Muscle of leg (tissue), 16 donors: ENCODE results near the gene PRUNE1. TPM values are rescaled to one million over a fixed set of nuclear protein-coding genes. Genes with fewer than 3 reads are reported as not detected.

Experiments
- DNase-seq: peaks from one replicate; pipeline ENCODE4 v3.0.0; 2013
- H3K27ac ChIP-seq: one replicate; pipeline ENCODE4 v1.5.1; 2013; ENCODE audit warnings: mild to moderate bottlenecking, low read length, control low read depth
- H3K27me3 ChIP-seq: one replicate; pipeline ENCODE4 v1.6.1; 2013; ENCODE audit warnings: low read length; ENCODE audit not compliant: control insufficient read depth, insufficient read depth
- H3K36me3 ChIP-seq: one replicate; pipeline ENCODE4 v1.6.1; 2013; ENCODE audit warnings: low read length; ENCODE audit not compliant: control insufficient read depth, insufficient read depth
- H3K4me1 ChIP-seq: one replicate; pipeline ENCODE4 v1.6.1; 2013; ENCODE audit warnings: low read length; ENCODE audit not compliant: control insufficient read depth, insufficient read depth
- H3K4me3 ChIP-seq: one replicate; pipeline ENCODE4 v1.5.1; 2013; ENCODE audit warnings: low read length, control low read depth
- H3K9me3 ChIP-seq: replicated peaks from 2 replicates; pipeline ENCODE4 v1.6.1; 2013; ENCODE audit warnings: low read depth, low read length; ENCODE audit not compliant: control insufficient read depth
- WGBS: methylation state at CpG from one replicate; pipeline ENCODE4 v1.1.5; 2013; ENCODE audit warnings: missing lambda C conversion rate; ENCODE audit not compliant: insufficient coverage; 5-methylcytosine and 5-hydroxymethylcytosine counted together
- long read RNA-seq, 11 donors: transcript quantifications; one replicate each; lab custom pipeline, GENCODE V29; 2026
- polyA plus RNA-seq, 8 donors: library from polyadenylated mRNA; unstranded; fragments of 120-200 nt; gene quantifications; one replicate each; pipeline versions ENCODE4 v1.2.1 to v1.2.3, GENCODE V29; 2013; ENCODE audit warnings: inconsistent platforms in 1 of 8, low replicate concordance in 1 of 8; ENCODE audit not compliant: insufficient read length in 8 of 8, insufficient read depth in 1 of 8
- total RNA-seq: library from RNA; stranded (reverse); fragments of 120-200 nt; gene quantifications from one replicate; pipeline ENCODE4 v1.2.4, GENCODE V29; 2013

Gene PRUNE1
- total RNA-seq (19.3 TPM), polyA plus RNA-seq (10 to 100 TPM; 23.4 to 29.8 (median 25.6) TPM)
- long read RNA-seq, donor 1, partial matches to known transcripts = 0 of 3 reads
- long read RNA-seq, donor 1, other reads (novel, unspliced or antisense) = 0 of 3 reads
- long read RNA-seq, donor 2 = 0 reads
- long read RNA-seq, donor 3, transcript PRUNE1-201 (8 exons, 2,997 nt) = major isoform, 6 of 17 reads
- long read RNA-seq, donor 3, partial matches to known transcripts = 10 of 17 reads
- long read RNA-seq, donor 3, other reads (novel, unspliced or antisense) = 0 of 17 reads
- long read RNA-seq, donor 4, partial matches to known transcripts = 0 of 1 reads
- long read RNA-seq, donor 4, other reads (novel, unspliced or antisense) = 0 of 1 reads
- long read RNA-seq, donor 5, transcript PRUNE1-201 (8 exons, 2,997 nt) = major isoform, 5 of 8 reads
- long read RNA-seq, donor 5, partial matches to known transcripts = 0 of 8 reads
- long read RNA-seq, donor 5, other reads (novel, unspliced or antisense) = 0 of 8 reads
- long read RNA-seq, donor 6, transcript PRUNE1-201 (8 exons, 2,997 nt) = major isoform, 11 of 12 reads
- long read RNA-seq, donor 6, partial matches to known transcripts = 0 of 12 reads
- long read RNA-seq, donor 6, other reads (novel, unspliced or antisense) = 0 of 12 reads
- long read RNA-seq, donor 7, transcript PRUNE1-201 (8 exons, 2,997 nt) = major isoform, 5 of 6 reads
- long read RNA-seq, donor 7, partial matches to known transcripts = 0 of 6 reads
- long read RNA-seq, donor 7, other reads (novel, unspliced or antisense) = 0 of 6 reads
- long read RNA-seq, donor 8, partial matches to known transcripts = 0 of 3 reads
- long read RNA-seq, donor 8, other reads (novel, unspliced or antisense) = 0 of 3 reads
- long read RNA-seq, donor 9, partial matches to known transcripts = 0 of 1 reads
- long read RNA-seq, donor 9, other reads (novel, unspliced or antisense) = 0 of 1 reads
- long read RNA-seq, donor 10, partial matches to known transcripts = 11 of 16 reads
- long read RNA-seq, donor 10, other reads (novel, unspliced or antisense) = 0 of 16 reads
- long read RNA-seq, donor 11, partial matches to known transcripts = 0 of 5 reads
- long read RNA-seq, donor 11, other reads (novel, unspliced or antisense) = 0 of 5 reads

- WGBS = under 1% methylated on average over 63 of the region's 69 CpGs
- Histone ChIP-seq H3K27ac (peak within 1 kb of the TSS; percentile 94), H3K4me1 (peaks cover 45% of the 10 kb centered on the region), H3K4me3 (peak within 1 kb of the TSS; percentile 85), H3K27me3 (no peaks in the 10 kb centered on the region), H3K36me3 (peaks cover 3% of the 10 kb centered on the region), H3K9me3 (no peaks in the 10 kb centered on the region)
- DNase-seq = peak; percentile 98
Measured at GRCh38 chr1:151008244-151009205, at the start of gene PRUNE1. Gene PRUNE1 (plus strand): TSS chr1:151008449. CDS start chr1:151008633, 184 bp downstream.

- 100% methylated on average over 3 of the region's 7 CpGs for WGBS
Measured at GRCh38 chr1:150960646-150961045, 47.6 kb upstream of the PRUNE1 start.

GRCh38 chr1:150961756-150962155 is 46.5 kb upstream of the PRUNE1 start:
- Histone ChIP-seq H3K27me3 (no peaks in the 10 kb centered on the region), H3K4me1 (no peaks in the 10 kb centered on the region), H3K4me3 (no peak overlapping the region), H3K9me3 (no peaks in the 10 kb centered on the region), H3K27ac (no peak overlapping the region), H3K36me3 (peaks cover 69% of the 10 kb centered on the region)
- no CpG with 5 or more reads among the region's 4 CpGs for WGBS
- no peak for DNase-seq

More at GRCh38 chr1:150960646-150961045, 47.6 kb upstream of the PRUNE1 start:
- no peak overlapping the region for H3K4me3 ChIP-seq
- H3K27me3 ChIP-seq = no peaks in the 10 kb centered on the region
- no peak overlapping the region for H3K27ac ChIP-seq
- peaks cover 62% of the 10 kb centered on the region for H3K36me3 ChIP-seq
- DNase-seq = no peak
- H3K9me3 ChIP-seq = no peaks in the 10 kb centered on the region
- no peaks in the 10 kb centered on the region for H3K4me1 ChIP-seq

- H3K4me1 ChIP-seq = no peaks in the 10 kb centered on the region
- DNase-seq = no peak
- H3K27me3 ChIP-seq = no peaks in the 10 kb centered on the region
- WGBS = 94% methylated on average over 4 of the region's 10 CpGs
- H3K27ac ChIP-seq = no peak overlapping the region
- no peak overlapping the region for H3K4me3 ChIP-seq
- H3K9me3 ChIP-seq = no peaks in the 10 kb centered on the region
- H3K36me3 ChIP-seq = peaks cover 81% of the 10 kb centered on the region
Measured at GRCh38 chr1:150963321-150964163, 44.7 kb upstream of the PRUNE1 start.

- Histone ChIP-seq H3K4me3 (no peak overlapping the region), H3K27me3 (no peaks in the 10 kb centered on the region), H3K27ac (no peak overlapping the region), H3K9me3 (no peaks in the 10 kb centered on the region), H3K36me3 (peaks cover 84% of the 10 kb centered on the region), H3K4me1 (no peaks in the 10 kb centered on the region)
- no CpG with 5 or more reads among the region's 5 CpGs for WGBS
- no peak for DNase-seq
Measured at GRCh38 chr1:150964164-150964489, 44.1 kb upstream of the PRUNE1 start.

GRCh38 chr1:150965605-150966004 is 42.6 kb upstream of the PRUNE1 start:
- DNase-seq = no peak
- H3K9me3 ChIP-seq = no peaks in the 10 kb centered on the region
- no CpG with 5 or more reads among the region's 4 CpGs for WGBS
- no peak overlapping the region for H3K27ac ChIP-seq
- H3K4me1 ChIP-seq = peaks cover 3% of the 10 kb centered on the region
- no peaks in the 10 kb centered on the region for H3K27me3 ChIP-seq
- peaks cover 77% of the 10 kb centered on the region for H3K36me3 ChIP-seq
- no peak overlapping the region for H3K4me3 ChIP-seq

GRCh38 chr1:150966011-150966410 is 42.2 kb upstream of the PRUNE1 start:
- Histone ChIP-seq H3K36me3 (peaks cover 76% of the 10 kb centered on the region), H3K4me3 (no peak overlapping the region), H3K4me1 (peaks cover 7% of the 10 kb centered on the region), H3K27me3 (no peaks in the 10 kb centered on the region), H3K9me3 (no peaks in the 10 kb centered on the region), H3K27ac (no peak overlapping the region)
- no CpG with 5 or more reads among the region's 6 CpGs for WGBS
- DNase-seq = no peak

- Histone ChIP-seq H3K9me3 (no peaks in the 10 kb centered on the region), H3K4me3 (no peak overlapping the region), H3K36me3 (peaks cover 60% of the 10 kb centered on the region), H3K4me1 (peaks cover 26% of the 10 kb centered on the region), H3K27ac (no peak overlapping the region), H3K27me3 (no peaks in the 10 kb centered on the region)
- DNase-seq = no peak
- WGBS = 97% methylated on average over 13 of the region's 13 CpGs
Measured at GRCh38 chr1:150967936-150968335, 40.3 kb upstream of the PRUNE1 start.
